ENCODE data around the gene KLHL41. TPM values are rescaled to one million over a fixed set of nuclear protein-coding genes. Genes with fewer than 3 reads are reported as not detected.

KLHL41 gene
- total and polyA plus RNA-seq, 10 of the 15 experiments (the other 5 are each of a cell fraction or from before 2014, with no cell fraction given): 0.03 to 0.38 (median 0.10) TPM; not detected in 3

- WGBS (ENCODE audit: insufficient coverage, insufficient replicate concordance, low lambda C conversion rate, missing lambda C conversion rate): 98% methylated on average over 2 of the region's 2 CpGs
- peaks cover 2% of the 10 kb centered on the region; the same call in 2 of the 3 replicates for H3K9me3 ChIP-seq (replicated peaks; ENCODE audit: control insufficient read depth, insufficient read depth, low read length)
- no peak for FAIRE-seq
- intact Hi-C loops (cut with micrococcal nuclease; ENCODE audit: unreplicated experiment) (no loop called here), in situ Hi-C loops (cut with MboI) (no loop called here)
- no peak overlapping the region for H3K4me2 ChIP-seq (ENCODE audit: control insufficient read depth, insufficient read depth)
- H2AFZ ChIP-seq (ENCODE audit: control insufficient read depth, low read depth, low read length): no peak overlapping the region
- POLR2A ChIA-PET: interaction anchor here (1.4 kb wide), 1 partner anchor 11 kb away, joined by 6 read pairs; the partner anchor contains the start of gene FASTKD1
- CTCF ChIA-PET: interaction anchor here (0.5 kb wide), 1 partner anchor 32 kb away, joined by 3 read pairs; no protein-coding TSS in a partner anchor
- RAD21 ChIA-PET (ENCODE audit: unreplicated experiment): no interaction called here
- H3K27ac ChIP-seq (ENCODE audit: control insufficient read depth, insufficient read depth): no peak overlapping the region
- H3K9ac ChIP-seq (ENCODE audit: control insufficient read depth, insufficient read depth, low read length): no peak overlapping the region
- no peaks in the 10 kb centered on the region for H3K27me3 ChIP-seq (replicated peaks in 1 of 2; ENCODE audit: control insufficient read depth in 2 of 2, insufficient read depth in 2 of 2, low read length in 1 of 2)
- no peak; the same call in 2 of the 3 replicates for ATAC-seq
- peaks cover 0 to 12% of the 10 kb centered on the region in 2 experiments; a peak in 1 of 4 replicates for H3K36me3 ChIP-seq (ENCODE audit: control insufficient read depth in 2 of 2, insufficient read depth in 2 of 2, low read length in 1 of 2)
- SMC1A ChIA-PET (ENCODE audit: uncharacterized antibody, unreplicated experiment): interaction anchor here (1.3 to 1.6 kb wide), 2 partner anchors 23 to 99 kb away, joined by 3 read pairs; no protein-coding TSS in a partner anchor
- TF ChIP-seq IRF5 (IDR thresholded peaks at IDR 0.05; ENCODE audit: borderline replicate concordance) (no peak), ATF3 (IDR thresholded peaks at IDR 0.05; ENCODE audit: borderline replicate concordance, extremely low read depth, low read depth, low read length) (no peak), KLF5 (IDR thresholded peaks at IDR 0.05; ENCODE audit: partially characterized antibody) (no peak), SMAD5 (IDR thresholded peaks at IDR 0.05; ENCODE audit: low read depth) (no peak), USF2 (IDR thresholded peaks at IDR 0.05; ENCODE audit: borderline replicate concordance, low read depth, low read length) (no peak), SMARCA5 (IDR thresholded peaks at IDR 0.05) (no peak), NFIC (IDR thresholded peaks at IDR 0.05; ENCODE audit: low read depth, low read length) (no peak), NR2C2 (IDR thresholded peaks at IDR 0.05; ENCODE audit: borderline replicate concordance, control insufficient read depth, insufficient read length, low read depth) (no peak), RCOR1 (conservative IDR thresholded peaks at IDR 0.05; ENCODE audit: low read depth, low read length) (no peak), MEF2A (IDR thresholded peaks at IDR 0.05; ENCODE audit: insufficient read depth, low read depth, low read length) (no peak), SUPT20H (IDR thresholded peaks at IDR 0.05; ENCODE audit: borderline replicate concordance, control insufficient read depth, low read depth, low read length) (no peak), SRF (IDR thresholded peaks at IDR 0.05; ENCODE audit: low read depth in 2 of 2, low read length in 2 of 2) (no peak), ZNF592 (IDR thresholded peaks at IDR 0.05) (no peak), PML (IDR thresholded peaks at IDR 0.05; ENCODE audit: low read length) (no peak)
- DNase-seq (ENCODE audit: low read depth, low spot score): no peak
- H3K4me3 ChIP-seq: no peak overlapping the region
- H4K20me1 ChIP-seq (ENCODE audit: control insufficient read depth, insufficient read depth): no peaks in the 10 kb centered on the region
- H3K79me2 ChIP-seq (ENCODE audit: control insufficient read depth, insufficient read depth, low read length): peaks cover 1% of the 10 kb centered on the region; the same call in 1 of the 2 replicates
- BruUV-seq (replicated peaks): no TSS peak
- no peaks in the 10 kb centered on the region for H3K4me1 ChIP-seq (ENCODE audit: control insufficient read depth, insufficient read depth, low read length)
These were observed 53.0 kb downstream of the KLHL41 start for GRCh38 chr2:169562519-169562918.

Measured in GM12878 (cell line).